A673 (cell line): ENCODE measurements around the gene C5orf58.

Experiments
- EZH2 ChIP-seq: fragments of 200-600 bp; sonication (generic); IDR thresholded peaks from 2 replicates; pipeline ENCODE4 v1.6.1; 2017; ENCODE audit warnings: borderline replicate concordance, low read depth, mild to moderate bottlenecking, mixed read lengths, antibody characterized with exemption, low read length; ENCODE audit not compliant: poor library complexity, severe bottlenecking
- TF ChIP-seq, protein P1 (sequence below): fragments of 300-800, 200-600 bp; sonication (generic); conservative IDR thresholded peaks from 2 replicates; pipeline ENCODE4 v1.5.1; 2017; ENCODE audit warnings: low read depth, mild to moderate bottlenecking, antibody characterized with exemption, low read length, moderate library complexity, mixed read lengths

DNA sequence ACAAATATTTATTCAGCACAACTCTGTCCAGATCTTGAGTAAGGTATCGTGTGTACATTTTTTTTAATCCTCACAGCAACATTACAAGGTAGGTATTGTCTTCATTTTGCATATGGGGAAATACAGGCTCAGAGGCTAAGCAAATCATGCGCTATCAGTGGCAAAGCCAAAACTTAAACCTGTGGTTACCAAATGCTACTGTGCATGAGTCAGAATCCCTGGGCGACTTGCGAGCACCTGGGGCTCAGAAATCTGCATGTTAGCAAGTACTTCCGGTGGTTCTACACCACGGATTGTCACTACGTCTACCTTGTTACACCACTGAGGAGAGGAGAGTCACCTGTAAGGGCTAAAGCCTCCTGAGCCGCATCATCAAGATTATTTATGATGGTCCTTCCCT, 21.3 kb downstream of the C5orf58 start:
- TF ChIP-seq, protein P1, sequence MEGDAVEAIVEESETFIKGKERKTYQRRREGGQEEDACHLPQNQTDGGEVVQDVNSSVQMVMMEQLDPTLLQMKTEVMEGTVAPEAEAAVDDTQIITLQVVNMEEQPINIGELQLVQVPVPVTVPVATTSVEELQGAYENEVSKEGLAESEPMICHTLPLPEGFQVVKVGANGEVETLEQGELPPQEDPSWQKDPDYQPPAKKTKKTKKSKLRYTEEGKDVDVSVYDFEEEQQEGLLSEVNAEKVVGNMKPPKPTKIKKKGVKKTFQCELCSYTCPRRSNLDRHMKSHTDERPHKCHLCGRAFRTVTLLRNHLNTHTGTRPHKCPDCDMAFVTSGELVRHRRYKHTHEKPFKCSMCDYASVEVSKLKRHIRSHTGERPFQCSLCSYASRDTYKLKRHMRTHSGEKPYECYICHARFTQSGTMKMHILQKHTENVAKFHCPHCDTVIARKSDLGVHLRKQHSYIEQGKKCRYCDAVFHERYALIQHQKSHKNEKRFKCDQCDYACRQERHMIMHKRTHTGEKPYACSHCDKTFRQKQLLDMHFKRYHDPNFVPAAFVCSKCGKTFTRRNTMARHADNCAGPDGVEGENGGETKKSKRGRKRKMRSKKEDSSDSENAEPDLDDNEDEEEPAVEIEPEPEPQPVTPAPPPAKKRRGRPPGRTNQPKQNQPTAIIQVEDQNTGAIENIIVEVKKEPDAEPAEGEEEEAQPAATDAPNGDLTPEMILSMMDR = no peak
- no peak for TF ChIP-seq EZH2
